ENCODE results near the gene MOCS1.

MOCS1 gene

DNA sequence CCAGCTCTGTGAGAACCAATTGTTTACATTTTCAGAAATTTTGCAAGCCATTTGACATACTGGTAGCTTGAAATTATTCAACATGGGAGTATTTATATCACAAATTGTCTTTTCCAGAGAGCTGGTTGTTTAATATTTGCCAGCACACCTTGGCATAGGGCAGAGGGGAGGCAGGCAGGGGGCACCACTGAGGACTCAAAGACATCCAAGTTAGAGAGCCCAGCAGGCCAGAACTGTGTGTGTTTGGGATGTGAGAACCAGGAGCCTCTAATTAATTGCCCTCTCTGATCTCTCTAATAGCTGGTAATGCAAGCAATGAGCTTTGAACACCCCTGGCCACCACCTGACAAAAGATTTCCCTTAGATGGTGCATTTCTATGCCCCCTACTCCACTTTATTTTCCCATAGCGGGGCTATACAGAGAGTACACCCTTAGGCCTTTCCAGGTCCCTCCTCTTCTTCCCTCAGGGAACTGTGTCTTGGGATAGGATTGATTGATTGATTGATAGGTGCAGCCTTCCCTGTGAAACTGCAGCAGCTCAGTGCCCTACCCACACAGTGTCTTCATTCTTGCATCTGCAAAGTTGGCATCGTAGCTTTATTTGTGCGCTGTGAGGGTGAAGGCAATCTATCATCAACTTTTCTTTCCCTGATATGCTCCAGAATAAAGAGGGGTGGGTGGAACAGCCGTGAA lies 29.2 kb downstream of the MOCS1 start:
- WGBS, 2 experiments (ENCODE audit: insufficient coverage in 2 of 2), result 86 to 88% methylated on average over 1 of the region's 4 CpGs
- Histone ChIP-seq H3K4me3 (ENCODE audit: extremely low read depth, insufficient read depth, low read length, poor library complexity, severe bottlenecking) (no peak overlapping the region), H3K4me1 (ENCODE audit: control insufficient read depth, insufficient read depth, low read length, poor library complexity, severe bottlenecking) (no peaks in the 10 kb centered on the region), H3K9me3 (ENCODE audit: control insufficient read depth, low read length) (no peaks in the 10 kb centered on the region), H3K36me3 (ENCODE audit: control insufficient read depth, insufficient read depth, low read length) (peaks cover 60% of the 10 kb centered on the region), H3K27ac (ENCODE audit: low read depth, low read length, severe bottlenecking) (no peak overlapping the region)

DNA sequence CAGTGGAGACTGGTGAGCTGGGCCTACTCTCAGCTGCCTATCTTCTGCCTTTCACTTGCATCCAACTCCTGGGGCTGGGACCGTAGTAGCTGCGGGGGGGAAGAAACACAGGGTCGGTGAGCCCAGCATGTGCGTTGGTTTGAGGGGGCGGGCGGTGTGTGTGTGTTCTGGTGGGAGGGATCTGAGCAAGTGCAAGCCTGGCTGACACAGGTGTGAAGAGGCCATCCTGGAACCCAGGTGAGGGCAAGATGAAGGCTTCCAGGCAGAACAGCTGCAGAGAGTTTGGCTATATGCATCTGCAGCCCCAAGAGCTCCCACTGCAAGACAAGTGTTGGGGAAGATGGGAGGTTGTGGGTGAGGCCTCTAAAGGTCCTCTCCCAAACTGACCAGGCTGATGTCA lies 30.6 kb downstream of the MOCS1 start:
- Histone ChIP-seq H3K27ac (ENCODE audit: low read depth, low read length, severe bottlenecking) (no peak overlapping the region), H3K4me3 (ENCODE audit: extremely low read depth, insufficient read depth, low read length, poor library complexity, severe bottlenecking) (no peak overlapping the region), H3K9me3 (ENCODE audit: control insufficient read depth, low read length) (no peaks in the 10 kb centered on the region), H3K36me3 (ENCODE audit: control insufficient read depth, insufficient read depth, low read length) (peaks cover 70% of the 10 kb centered on the region), H3K4me1 (ENCODE audit: control insufficient read depth, insufficient read depth, low read length, poor library complexity, severe bottlenecking) (no peaks in the 10 kb centered on the region)
- 91 to 93% methylated on average over 4 to 6 of the region's 6 CpGs for WGBS, 2 experiments (ENCODE audit: insufficient coverage in 2 of 2)

DNA sequence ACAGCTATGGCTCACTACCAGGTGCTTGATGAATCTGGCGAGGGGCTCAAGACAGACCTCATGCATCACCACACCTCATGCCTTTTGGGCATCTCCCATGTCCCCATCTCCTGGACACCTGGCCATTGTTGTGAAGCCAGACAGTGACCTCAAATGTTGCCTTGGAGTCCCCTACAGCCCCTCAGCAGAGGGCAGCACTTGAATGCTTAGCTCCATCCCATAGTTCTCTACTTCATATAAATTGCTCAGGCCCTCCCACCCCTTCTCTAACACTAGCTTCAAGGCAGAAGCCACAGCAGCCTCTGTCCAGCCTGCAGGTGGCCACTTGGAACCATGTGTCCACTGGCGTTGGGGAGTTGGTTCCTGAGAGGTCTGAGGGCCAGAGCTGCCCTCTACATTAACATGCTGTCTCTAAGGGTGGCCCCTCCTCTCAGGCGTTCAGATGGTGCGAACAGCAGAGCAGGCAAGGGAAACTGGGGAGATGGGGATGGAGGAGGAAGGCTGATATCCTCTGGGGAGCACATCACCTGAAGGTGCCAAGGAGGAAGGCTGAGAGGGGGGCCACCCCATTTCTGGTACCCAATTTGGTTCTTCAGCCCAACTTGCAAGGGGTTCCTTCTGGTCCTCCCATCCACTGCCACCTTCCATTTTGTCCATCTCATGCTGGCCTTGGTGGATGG lies 31.3 kb downstream of the MOCS1 start:
- Histone ChIP-seq H3K4me1 (ENCODE audit: control insufficient read depth, insufficient read depth, low read length, poor library complexity, severe bottlenecking) (no peaks in the 10 kb centered on the region), H3K9me3 (ENCODE audit: control insufficient read depth, low read length) (no peaks in the 10 kb centered on the region), H3K4me3 (ENCODE audit: extremely low read depth, insufficient read depth, low read length, poor library complexity, severe bottlenecking) (no peak overlapping the region), H3K27ac (ENCODE audit: low read depth, low read length, severe bottlenecking) (no peak overlapping the region), H3K36me3 (ENCODE audit: control insufficient read depth, insufficient read depth, low read length) (peaks cover 74% of the 10 kb centered on the region)
- 92 to 100% methylated on average over 2 to 3 of the region's 4 CpGs for WGBS, 2 experiments (ENCODE audit: insufficient coverage in 2 of 2)

DNA sequence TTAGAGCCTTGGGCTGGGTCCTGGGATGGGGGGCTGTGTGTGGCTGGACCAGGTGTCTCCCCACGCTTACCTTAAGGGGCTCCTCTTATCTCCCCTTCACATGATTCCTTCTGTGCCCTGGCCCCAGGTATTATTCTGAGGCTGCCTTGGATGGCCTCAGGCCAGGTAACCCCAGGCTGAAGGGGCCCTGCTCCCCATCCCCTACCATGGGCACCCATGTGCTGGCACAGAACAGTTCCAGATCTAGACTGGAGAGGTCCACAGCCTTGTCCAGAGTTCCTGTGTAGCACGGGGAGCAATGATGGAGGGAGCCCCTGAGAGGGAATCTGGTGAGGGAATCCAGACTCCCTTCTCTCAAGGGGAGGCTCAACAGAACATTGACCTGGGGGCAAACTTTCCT lies 32.1 kb downstream of the MOCS1 start:
- Histone ChIP-seq H3K27ac (ENCODE audit: low read depth, low read length, severe bottlenecking) (no peak overlapping the region), H3K9me3 (ENCODE audit: control insufficient read depth, low read length) (no peaks in the 10 kb centered on the region), H3K4me3 (ENCODE audit: extremely low read depth, insufficient read depth, low read length, poor library complexity, severe bottlenecking) (no peak overlapping the region), H3K36me3 (ENCODE audit: control insufficient read depth, insufficient read depth, low read length) (peaks cover 77% of the 10 kb centered on the region), H3K4me1 (ENCODE audit: control insufficient read depth, insufficient read depth, low read length, poor library complexity, severe bottlenecking) (no peaks in the 10 kb centered on the region)
- WGBS, 2 experiments (ENCODE audit: insufficient coverage in 2 of 2), result 94% methylated on average over 2 of the region's 2 CpGs

DNA sequence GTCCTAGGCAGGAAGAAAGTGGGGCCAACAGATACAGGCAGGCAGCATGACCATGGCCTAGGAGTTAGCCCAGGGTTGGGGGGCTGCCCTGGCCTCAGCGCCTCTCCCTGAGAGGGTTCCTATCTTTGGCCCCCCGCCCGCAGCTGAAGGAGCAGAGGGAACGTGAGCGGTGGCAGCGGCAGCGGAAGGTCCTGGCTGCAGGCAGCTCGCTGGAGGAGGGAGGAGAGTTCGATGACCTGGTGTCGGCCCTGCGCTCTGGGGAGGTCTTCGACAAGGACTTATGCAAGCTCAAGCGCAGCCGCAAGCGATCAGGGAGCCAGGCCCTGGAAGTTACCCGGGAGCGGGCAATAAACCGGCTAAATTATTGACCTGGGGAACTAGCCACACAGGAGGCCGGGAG lies 32.6 kb downstream of the MOCS1 start:
- no peaks in the 10 kb centered on the region for H3K9me3 ChIP-seq (ENCODE audit: control insufficient read depth, low read length)
- 95% methylated on average over 9 to 19 of the region's 19 CpGs for WGBS, 2 experiments (ENCODE audit: insufficient coverage in 2 of 2)
- peaks cover 73% of the 10 kb centered on the region for H3K36me3 ChIP-seq (ENCODE audit: control insufficient read depth, insufficient read depth, low read length)
- H3K27ac ChIP-seq (ENCODE audit: low read depth, low read length, severe bottlenecking), result no peak overlapping the region
- no peaks in the 10 kb centered on the region for H3K4me1 ChIP-seq (ENCODE audit: control insufficient read depth, insufficient read depth, low read length, poor library complexity, severe bottlenecking)
- H3K4me3 ChIP-seq (ENCODE audit: extremely low read depth, insufficient read depth, low read length, poor library complexity, severe bottlenecking), result no peak overlapping the region

DNA sequence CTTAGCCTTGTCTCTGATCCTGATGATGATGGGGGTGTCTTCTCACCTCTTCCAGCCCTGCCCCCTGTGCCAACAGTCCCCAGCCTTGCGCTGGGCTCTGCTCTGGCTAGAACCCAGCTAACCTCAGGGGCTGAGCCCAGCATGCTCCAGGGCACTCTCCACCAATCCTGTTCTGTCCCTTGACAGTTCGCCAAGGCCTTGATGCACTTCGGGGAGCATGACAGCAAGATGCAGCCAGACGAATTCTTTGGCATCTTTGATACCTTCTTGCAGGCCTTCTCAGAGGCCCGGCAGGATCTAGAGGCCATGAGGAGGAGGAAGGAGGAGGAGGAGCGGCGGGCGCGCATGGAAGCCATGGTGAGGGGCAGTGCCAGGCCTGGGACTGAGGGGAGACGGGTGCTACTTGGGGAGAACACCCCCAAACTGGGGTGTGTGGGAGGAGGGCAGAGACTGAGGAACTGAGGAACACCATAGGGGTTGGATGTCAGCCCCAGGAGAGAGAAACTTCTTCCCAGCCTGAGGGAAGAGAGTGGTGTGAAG lies 33.1 kb downstream of the MOCS1 start:
- H3K36me3 ChIP-seq (ENCODE audit: control insufficient read depth, insufficient read depth, low read length), result peaks cover 72% of the 10 kb centered on the region
- no peaks in the 10 kb centered on the region for H3K4me1 ChIP-seq (ENCODE audit: control insufficient read depth, insufficient read depth, low read length, poor library complexity, severe bottlenecking)
- no peak overlapping the region for H3K27ac ChIP-seq (ENCODE audit: low read depth, low read length, severe bottlenecking)
- no peaks in the 10 kb centered on the region for H3K9me3 ChIP-seq (ENCODE audit: control insufficient read depth, low read length)
- no peak overlapping the region for H3K4me3 ChIP-seq (ENCODE audit: extremely low read depth, insufficient read depth, low read length, poor library complexity, severe bottlenecking)
- 94 to 96% methylated on average over 8 to 10 of the region's 10 CpGs for WGBS, 2 experiments (ENCODE audit: insufficient coverage in 2 of 2)

DNA sequence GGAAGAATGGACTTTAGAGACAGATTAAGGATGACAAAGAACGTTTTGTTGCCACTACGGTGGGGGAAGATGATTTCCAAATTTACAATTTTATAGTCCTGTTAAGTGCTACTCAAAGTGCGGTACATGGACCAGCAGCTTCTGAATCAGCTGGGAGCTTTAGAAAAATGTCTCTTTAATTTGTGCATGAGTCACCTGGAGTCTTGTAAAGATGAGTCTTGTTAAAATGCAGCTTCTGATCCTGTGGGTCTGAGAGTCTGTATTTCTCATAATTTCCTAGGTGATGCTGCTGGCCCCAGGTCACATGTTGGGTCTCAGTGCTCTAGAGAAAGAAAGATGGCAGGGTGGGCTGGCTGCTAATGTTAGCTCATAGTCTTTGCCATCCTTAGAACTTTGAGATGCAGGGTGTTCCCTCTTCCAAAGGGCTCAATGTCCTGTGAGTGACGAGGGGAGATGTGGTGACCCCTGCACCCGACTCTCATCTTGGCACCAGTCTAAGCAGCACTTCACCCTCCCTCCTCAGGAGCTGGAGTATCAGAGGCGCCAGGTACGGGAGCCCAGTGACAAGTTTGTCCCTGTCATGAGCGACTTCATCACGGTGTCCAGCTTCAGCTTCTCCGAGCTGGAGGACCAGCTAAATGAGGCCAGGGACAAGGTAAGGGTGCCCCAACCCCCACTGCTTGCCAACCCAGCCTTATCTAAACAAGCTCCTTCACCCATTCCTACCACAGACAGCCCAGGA lies 34.5 kb downstream of the MOCS1 start:
- Histone ChIP-seq H3K27ac (ENCODE audit: low read depth, low read length, severe bottlenecking) (no peak overlapping the region), H3K4me1 (ENCODE audit: control insufficient read depth, insufficient read depth, low read length, poor library complexity, severe bottlenecking) (no peaks in the 10 kb centered on the region), H3K4me3 (ENCODE audit: extremely low read depth, insufficient read depth, low read length, poor library complexity, severe bottlenecking) (no peak overlapping the region), H3K9me3 (ENCODE audit: control insufficient read depth, low read length) (no peaks in the 10 kb centered on the region), H3K36me3 (ENCODE audit: control insufficient read depth, insufficient read depth, low read length) (peaks cover 62% of the 10 kb centered on the region)
- 87 to 89% methylated on average over 9 to 10 of the region's 10 CpGs for WGBS, 2 experiments (ENCODE audit: insufficient coverage in 2 of 2)

DNA sequence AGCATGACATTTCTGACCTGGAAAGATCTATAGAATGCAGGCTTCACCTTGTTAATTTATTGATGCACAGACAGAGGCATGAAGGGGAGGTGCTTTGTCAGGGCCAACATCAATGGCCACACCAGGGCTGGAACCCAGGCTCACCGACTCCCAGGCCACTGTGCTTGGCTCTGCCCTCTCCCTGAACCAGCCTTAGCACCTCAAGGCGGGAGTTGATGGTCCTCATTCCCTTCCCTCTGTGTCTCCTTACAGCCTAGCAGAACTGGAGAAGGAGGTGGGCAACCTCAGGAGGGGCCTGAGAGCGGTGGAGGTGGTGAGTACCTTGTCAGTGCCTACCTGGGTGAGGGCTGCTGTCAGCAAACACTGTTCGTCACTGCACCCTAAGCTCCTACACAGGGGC lies 35.6 kb downstream of the MOCS1 start:
- no peaks in the 10 kb centered on the region for H3K4me1 ChIP-seq (ENCODE audit: control insufficient read depth, insufficient read depth, low read length, poor library complexity, severe bottlenecking)
- no peak overlapping the region for H3K27ac ChIP-seq (ENCODE audit: low read depth, low read length, severe bottlenecking)
- peaks cover 54% of the 10 kb centered on the region for H3K36me3 ChIP-seq (ENCODE audit: control insufficient read depth, insufficient read depth, low read length)
- no peaks in the 10 kb centered on the region for H3K9me3 ChIP-seq (ENCODE audit: control insufficient read depth, low read length)
- WGBS, 2 experiments (ENCODE audit: insufficient coverage in 2 of 2), result 85% methylated on average over 2 to 3 of the region's 4 CpGs
- H3K4me3 ChIP-seq (ENCODE audit: extremely low read depth, insufficient read depth, low read length, poor library complexity, severe bottlenecking), result no peak overlapping the region

DNA sequence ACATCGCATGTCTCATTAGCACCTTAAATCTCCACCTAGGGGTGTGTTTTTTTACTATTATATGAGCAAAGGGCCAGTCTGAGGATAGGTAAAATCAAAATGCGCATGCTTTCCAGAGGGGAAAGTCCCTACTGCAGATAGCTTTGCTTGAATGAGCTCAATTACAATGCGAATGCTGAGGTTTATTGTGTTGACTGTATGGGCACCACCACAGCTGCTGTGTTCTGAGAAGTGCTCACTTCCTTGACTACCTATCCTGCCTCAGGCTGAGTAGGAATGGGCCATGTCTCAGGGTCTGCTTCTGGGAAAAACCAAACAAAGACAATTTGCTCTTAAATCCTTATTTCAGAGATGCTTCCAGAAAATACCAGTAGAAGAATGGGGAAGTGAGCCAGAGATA lies 36.6 kb downstream of the MOCS1 start:
- Histone ChIP-seq H3K27ac (ENCODE audit: low read depth, low read length, severe bottlenecking) (no peak overlapping the region), H3K9me3 (ENCODE audit: control insufficient read depth, low read length) (no peaks in the 10 kb centered on the region)
- WGBS, 2 experiments (ENCODE audit: insufficient coverage in 2 of 2), result 94 to 100% methylated on average over 1 to 2 of the region's 3 CpGs

DNA sequence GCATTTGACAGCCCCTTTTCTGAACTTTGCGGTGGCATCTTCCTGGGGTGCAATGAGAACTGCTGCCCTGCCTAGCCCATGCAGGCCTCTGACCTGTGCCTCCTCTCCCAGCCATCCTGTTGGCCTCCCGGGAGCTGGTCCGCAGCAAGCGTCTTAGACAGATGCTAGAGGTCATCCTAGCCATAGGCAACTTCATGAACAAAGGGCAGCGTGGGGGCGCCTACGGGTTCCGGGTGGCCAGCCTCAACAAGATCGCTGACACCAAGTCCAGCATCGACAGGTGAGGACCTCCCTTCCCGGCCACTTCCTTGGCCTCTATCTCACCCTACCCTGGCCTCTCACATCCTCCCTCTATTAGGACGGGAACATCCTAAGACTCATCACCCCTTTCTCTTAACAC lies 37.6 kb downstream of the MOCS1 start:
- Histone ChIP-seq H3K4me1 (ENCODE audit: control insufficient read depth, insufficient read depth, low read length, poor library complexity, severe bottlenecking) (no peaks in the 10 kb centered on the region), H3K4me3 (ENCODE audit: extremely low read depth, insufficient read depth, low read length, poor library complexity, severe bottlenecking) (no peak overlapping the region), H3K36me3 (ENCODE audit: control insufficient read depth, insufficient read depth, low read length) (peaks cover 38% of the 10 kb centered on the region), H3K9me3 (ENCODE audit: control insufficient read depth, low read length) (no peaks in the 10 kb centered on the region), H3K27ac (ENCODE audit: low read depth, low read length, severe bottlenecking) (no peak overlapping the region)
- 89 to 94% methylated on average over 11 to 12 of the region's 12 CpGs for WGBS, 2 experiments (ENCODE audit: insufficient coverage in 2 of 2)

More for the DNA sequence above, 36.6 kb downstream of the MOCS1 start:
- Histone ChIP-seq H3K36me3 (ENCODE audit: control insufficient read depth, insufficient read depth, low read length) (peaks cover 47% of the 10 kb centered on the region), H3K4me1 (ENCODE audit: control insufficient read depth, insufficient read depth, low read length, poor library complexity, severe bottlenecking) (no peaks in the 10 kb centered on the region), H3K4me3 (ENCODE audit: extremely low read depth, insufficient read depth, low read length, poor library complexity, severe bottlenecking) (no peak overlapping the region)
